OCI-LY3 (cell line): ENCODE results near the gene TBC1D16.

Source experiments
- H2AFZ ChIP-seq: fragments of 200-600, 300-600 bp; shearing (Covaris generic); 2 replicates; pipeline ENCODE4 v1.6.0; 2014; ENCODE audit warnings: antibody characterized with exemption, low read depth, low read length
- H3K27ac ChIP-seq: fragments of 200-600, 300-600 bp; sonication (generic); 2 replicates; pipeline ENCODE4 v1.5.1; 2014; ENCODE audit warnings: mild to moderate bottlenecking, low read length, moderate library complexity, mixed read lengths
- H3K27me3 ChIP-seq: fragments of 200-600, 300-600 bp; sonication (generic); 2 replicates; pipeline ENCODE4 v1.6.1; 2014; ENCODE audit warnings: low read depth, low read length, mixed read lengths
- H3K36me3 ChIP-seq: fragments of 200-600, 300-600 bp; sonication (generic); replicated peaks from 2 replicates; pipeline ENCODE3; 2014; ENCODE audit warnings: low read depth, low read length, mixed read lengths
- H3K4me1 ChIP-seq: fragments of 300-600, 200-600 bp; sonication (generic); 2 replicates; pipeline ENCODE4 v1.6.1; 2014; ENCODE audit warnings: low read length, mixed read lengths
- H3K4me2 ChIP-seq: fragments of 200-600, 300-600 bp; sonication (generic); 2 replicates; pipeline ENCODE4 v1.6.1; 2014; ENCODE audit warnings: low read length, mixed read lengths
- H3K4me3 ChIP-seq: fragments of 300-600, 200-600 bp; sonication (generic); 2 replicates; pipeline ENCODE4 v1.5.1; 2014; ENCODE audit warnings: antibody characterized with exemption, mild to moderate bottlenecking, low read length, moderate library complexity
- H3K79me2 ChIP-seq: fragments of 300-600, 200-600 bp; shearing (Covaris generic); 2 replicates; pipeline ENCODE4 v1.6.1; 2014; ENCODE audit warnings: mild to moderate bottlenecking, low read length, mixed read lengths
- H3K9ac ChIP-seq: fragments of 300-600, 200-600 bp; shearing (Covaris generic); 2 replicates; pipeline ENCODE4 v1.6.0; 2014; ENCODE audit warnings: mild to moderate bottlenecking, low read length, moderate library complexity
- H3K9me3 ChIP-seq: fragments of 200-600, 300-600 bp; shearing (Covaris generic); 2 replicates; pipeline ENCODE4 v1.6.1; 2014; ENCODE audit warnings: low read length, mixed read lengths; ENCODE audit not compliant: insufficient read depth
- H4K20me1 ChIP-seq: fragments of 200-600, 300-600 bp; sonication (generic); 2 replicates; pipeline ENCODE4 v1.6.1; 2016; ENCODE audit warnings: low read length, mixed read lengths; ENCODE audit not compliant: insufficient read depth
- EZH2phosphoT487 ChIP-seq: fragments of 200-600 bp; shearing (Covaris generic); IDR thresholded peaks from 2 replicates; pipeline ENCODE4 v1.6.1; 2018; ENCODE audit warnings: antibody characterized with exemption, mixed run types, low read depth
- TF ChIP-seq, protein P1 (sequence below): fragments of 200-600, 300-600 bp; sonication (generic); IDR thresholded peaks from 2 replicates; pipeline ENCODE4 v1.5.1; 2014; ENCODE audit warnings: antibody characterized with exemption, low read length, low read depth

Gene TBC1D16

DNA sequence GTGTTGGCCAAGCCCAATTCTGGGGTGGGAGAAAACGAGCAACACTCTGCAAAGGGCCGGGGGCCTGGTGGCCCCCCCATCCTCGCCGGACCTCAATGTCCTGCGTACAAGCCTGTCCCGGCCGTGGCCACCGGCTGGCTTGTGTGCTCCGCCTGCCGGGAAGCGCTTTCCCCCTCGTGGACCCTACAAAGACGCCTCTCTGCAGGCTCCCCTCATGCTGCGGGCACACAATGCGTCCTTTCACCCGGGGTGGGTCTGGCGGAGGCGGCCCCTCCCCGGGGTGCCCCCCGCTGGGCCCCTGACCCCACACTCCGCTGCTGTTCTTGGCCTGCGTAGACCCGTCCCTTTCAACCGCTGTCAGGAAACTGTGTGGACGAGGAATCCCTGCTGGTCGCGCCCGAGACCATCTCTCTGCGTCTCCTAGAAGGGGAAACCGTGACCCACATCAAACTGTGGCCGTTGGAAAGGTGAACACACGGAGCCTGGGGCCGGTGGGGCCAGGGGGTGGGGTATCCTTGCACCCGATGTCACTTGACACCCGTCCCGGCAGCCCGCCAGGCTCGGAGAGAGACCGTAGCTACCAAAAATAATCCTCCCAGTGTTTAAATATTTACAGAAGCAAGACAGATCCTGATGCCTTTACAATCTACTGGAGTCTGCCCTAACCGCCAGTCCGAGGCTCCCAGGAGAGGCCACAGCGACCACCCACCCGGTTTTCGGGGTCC is 43.6 kb downstream of the TBC1D16 start:
- TF ChIP-seq, protein P1, sequence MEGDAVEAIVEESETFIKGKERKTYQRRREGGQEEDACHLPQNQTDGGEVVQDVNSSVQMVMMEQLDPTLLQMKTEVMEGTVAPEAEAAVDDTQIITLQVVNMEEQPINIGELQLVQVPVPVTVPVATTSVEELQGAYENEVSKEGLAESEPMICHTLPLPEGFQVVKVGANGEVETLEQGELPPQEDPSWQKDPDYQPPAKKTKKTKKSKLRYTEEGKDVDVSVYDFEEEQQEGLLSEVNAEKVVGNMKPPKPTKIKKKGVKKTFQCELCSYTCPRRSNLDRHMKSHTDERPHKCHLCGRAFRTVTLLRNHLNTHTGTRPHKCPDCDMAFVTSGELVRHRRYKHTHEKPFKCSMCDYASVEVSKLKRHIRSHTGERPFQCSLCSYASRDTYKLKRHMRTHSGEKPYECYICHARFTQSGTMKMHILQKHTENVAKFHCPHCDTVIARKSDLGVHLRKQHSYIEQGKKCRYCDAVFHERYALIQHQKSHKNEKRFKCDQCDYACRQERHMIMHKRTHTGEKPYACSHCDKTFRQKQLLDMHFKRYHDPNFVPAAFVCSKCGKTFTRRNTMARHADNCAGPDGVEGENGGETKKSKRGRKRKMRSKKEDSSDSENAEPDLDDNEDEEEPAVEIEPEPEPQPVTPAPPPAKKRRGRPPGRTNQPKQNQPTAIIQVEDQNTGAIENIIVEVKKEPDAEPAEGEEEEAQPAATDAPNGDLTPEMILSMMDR, result no peak
- no peak for TF ChIP-seq EZH2phosphoT487
- Histone ChIP-seq H3K27me3 (no peaks in the 10 kb centered on the region; the same call in 1 of the 2 replicates), H3K4me2 (peak overlapping the region; percentile 86), H3K4me1 (peaks cover 40% of the 10 kb centered on the region), H3K9ac (peak overlapping the region; percentile 71; the same call in 1 of the 2 replicates), H3K9me3 (no peaks in the 10 kb centered on the region), H4K20me1 (no peaks in the 10 kb centered on the region), H3K27ac (no peak overlapping the region), H3K4me3 (peak overlapping the region; percentile 67), H3K79me2 (no peaks in the 10 kb centered on the region), H2AFZ (no peak overlapping the region), H3K36me3 (no peaks in the 10 kb centered on the region)

DNA sequence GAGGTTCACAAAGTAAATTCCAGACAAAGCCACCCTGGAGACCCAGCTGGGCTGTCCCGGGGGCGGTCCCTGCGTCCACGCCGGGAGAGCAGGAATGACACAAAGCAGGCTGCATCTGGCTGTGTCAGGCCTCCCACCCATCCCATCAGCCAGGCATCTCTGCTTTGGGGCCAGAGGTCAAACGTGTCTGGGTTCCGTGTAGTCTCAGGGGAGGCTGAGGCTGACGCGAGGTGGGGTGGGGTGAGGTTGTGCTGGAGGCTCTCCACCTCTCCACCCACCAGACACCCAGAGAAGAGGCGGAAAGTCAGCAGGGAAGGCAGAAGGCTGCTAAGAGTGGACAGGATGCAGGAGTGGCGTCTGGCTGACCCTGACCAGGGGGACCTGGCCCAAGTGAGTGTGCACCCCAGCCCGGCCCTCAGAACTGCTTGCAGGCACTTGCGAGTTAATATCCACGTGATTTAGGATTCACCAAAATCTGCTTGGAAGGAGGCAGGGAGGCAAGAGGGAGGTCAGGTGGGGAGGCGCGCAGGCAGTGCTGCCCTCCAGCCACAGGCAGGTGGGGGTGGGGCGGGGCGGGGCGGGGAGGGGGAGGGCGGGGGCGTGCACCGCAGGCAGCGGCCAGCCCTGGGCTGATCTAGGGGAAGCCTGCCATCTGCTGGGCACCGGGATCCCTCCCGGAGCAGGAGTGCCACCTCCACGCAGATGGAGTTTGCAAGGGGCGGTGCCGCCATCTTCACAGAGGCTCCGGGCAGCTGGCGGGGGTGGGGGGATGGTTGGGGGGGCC is 44.3 kb downstream of the TBC1D16 start:
- Histone ChIP-seq H3K4me2 (peak overlapping the region; percentile 93), H3K79me2 (no peaks in the 10 kb centered on the region), H3K36me3 (no peaks in the 10 kb centered on the region), H2AFZ (no peak overlapping the region), H3K27ac (no peak overlapping the region), H3K9me3 (no peaks in the 10 kb centered on the region), H4K20me1 (no peaks in the 10 kb centered on the region), H3K27me3 (no peaks in the 10 kb centered on the region; the same call in 1 of the 2 replicates), H3K4me3 (peak overlapping the region; percentile 74), H3K4me1 (peaks cover 35% of the 10 kb centered on the region), H3K9ac (peak overlapping the region; percentile 71; the same call in 1 of the 2 replicates)
- TF ChIP-seq, protein P1, result peak; percentile 40
- no peak for TF ChIP-seq EZH2phosphoT487

DNA sequence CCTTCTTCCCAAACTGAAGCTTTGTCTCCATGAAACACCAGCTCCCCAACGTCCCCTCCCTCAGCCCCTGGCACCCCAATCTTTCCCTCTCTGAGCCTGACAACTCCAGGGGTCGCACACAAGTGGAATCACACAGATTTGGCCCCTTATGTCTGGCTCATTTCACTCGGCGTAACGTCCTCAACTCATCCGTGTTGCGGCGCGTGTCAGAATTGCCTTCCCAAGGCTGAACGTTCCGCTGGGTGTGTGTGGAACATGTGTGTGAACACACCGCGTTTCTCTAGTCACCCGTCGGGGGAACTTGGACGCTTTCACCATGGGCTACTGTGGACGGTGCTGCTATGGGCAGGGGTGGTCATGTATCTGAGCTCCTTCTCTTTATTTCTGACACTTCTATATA is 45.0 kb downstream of the TBC1D16 start:
- H3K4me1 ChIP-seq, result peaks cover 35% of the 10 kb centered on the region

More for the DNA sequence above, 45.0 kb downstream of the TBC1D16 start:
- no peaks in the 10 kb centered on the region for H4K20me1 ChIP-seq
- H3K36me3 ChIP-seq, result no peaks in the 10 kb centered on the region
- no peaks in the 10 kb centered on the region for H3K79me2 ChIP-seq
- no peak overlapping the region for H3K27ac ChIP-seq
- no peak overlapping the region for H3K4me3 ChIP-seq
- no peaks in the 10 kb centered on the region for H3K9me3 ChIP-seq
- H3K27me3 ChIP-seq, result no peaks in the 10 kb centered on the region; the same call in 1 of the 2 replicates
- H2AFZ ChIP-seq, result no peak overlapping the region
- H3K9ac ChIP-seq, result no peak overlapping the region
- TF ChIP-seq, protein P1, result no peak
- no peak for TF ChIP-seq EZH2phosphoT487
- H3K4me2 ChIP-seq, result no peak overlapping the region
